Tibial artery (tissue), 4 donors: ENCODE results near the gene PAF1.

ENCODE experiments used
- DNase-seq, 2 donors: peaks; one replicate each; pipeline ENCODE4 v3.0.0-alpha.2; 2019
- H3K27ac ChIP-seq, 2 donors: fragments of 200-600 bp; sonication (generic) in 1 of 2; 1 replicate in 1 of 2; 2 replicates in 1 of 2; pipeline ENCODE4 v1.5.1; 2018 to 2019; ENCODE audit warnings: mild to moderate bottlenecking in 1 of 2
- H3K27me3 ChIP-seq, 2 donors: fragments of 200-600 bp; sonication (generic) in 1 of 2; one replicate each; pipeline versions ENCODE4 v1.5.1 to v1.6.0; 2016 to 2019
- H3K36me3 ChIP-seq, 3 donors: fragments of 200-600 bp; sonication (generic) in 2 of 3; one replicate each; pipeline ENCODE4 v1.5.1; 2016 to 2019; ENCODE audit warnings: mild to moderate bottlenecking in 2 of 3
- H3K4me1 ChIP-seq, 4 donors: fragments of 200-600 bp; sonication (generic) in 2 of 4; 1 replicate in 3 of 4; 2 replicates in 1 of 4; pipeline ENCODE4 v1.5.1; 2016 to 2019
- H3K4me3 ChIP-seq, 2 donors: fragments of 200-600 bp; sonication (generic) in 1 of 2; 1 replicate in 1 of 2; 2 replicates in 1 of 2; pipeline ENCODE4 v1.5.1; 2018 to 2019; ENCODE audit warnings: mild to moderate bottlenecking in 2 of 2
- H3K9me3 ChIP-seq, 3 donors: fragments of 200-600 bp; sonication (generic) in 1 of 3; one replicate each; pipeline ENCODE4 v1.5.1; 2016 to 2019
- intact Hi-C: fragments of 100-400 bp; cut with DNase I; formaldehyde crosslinking; loops from one replicate; pipeline ENCODE4 v1.15.0; 2023; ENCODE audit warnings: low total_unique reads
- TF ChIP-seq, protein P1 (sequence below), 2 experiments: fragments of 200-600 bp in 1 of 2; fragments of 450-650 bp in 1 of 2; IDR thresholded peaks; one replicate each; pipeline ENCODE4 v1.5.1; 2017 to 2019; ENCODE audit warnings: antibody characterized with exemption in 2 of 2, mild to moderate bottlenecking in 1 of 2, moderate library complexity in 1 of 2

The PAF1 gene

DNA sequence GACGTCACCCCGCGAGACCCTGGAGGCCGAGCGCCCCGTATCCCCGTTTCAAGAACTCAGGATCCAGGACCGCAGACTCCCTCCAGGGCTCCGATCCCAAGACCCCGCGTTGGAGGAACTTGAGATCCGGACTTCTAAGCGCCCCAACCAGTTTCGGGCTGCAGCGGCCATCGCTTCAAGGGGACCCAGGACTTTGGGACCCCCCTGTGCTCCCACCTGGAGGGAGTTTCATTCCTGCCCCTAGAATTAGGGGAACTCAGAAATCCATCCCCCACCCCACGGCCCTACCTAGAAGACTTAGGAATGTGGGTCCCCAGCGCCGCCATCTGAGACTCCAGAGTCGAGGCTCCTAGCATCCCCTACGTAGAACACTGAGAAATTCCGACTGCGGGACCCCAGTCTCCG lies 22.0 kb upstream of the PAF1 start:
- peak overlapping the region; percentile 92 to 96 for H3K4me3 ChIP-seq
- H3K27me3 ChIP-seq = no peaks in the 10 kb centered on the region
- H3K4me1 ChIP-seq = peaks cover 0 to 46% (median 41%) of the 10 kb centered on the region in 4 donors
- peak in 1 of 2 donors; percentile 60 for DNase-seq
- peak overlapping the region; percentile 99 to 100 for H3K27ac ChIP-seq
- TF ChIP-seq, protein P1, sequence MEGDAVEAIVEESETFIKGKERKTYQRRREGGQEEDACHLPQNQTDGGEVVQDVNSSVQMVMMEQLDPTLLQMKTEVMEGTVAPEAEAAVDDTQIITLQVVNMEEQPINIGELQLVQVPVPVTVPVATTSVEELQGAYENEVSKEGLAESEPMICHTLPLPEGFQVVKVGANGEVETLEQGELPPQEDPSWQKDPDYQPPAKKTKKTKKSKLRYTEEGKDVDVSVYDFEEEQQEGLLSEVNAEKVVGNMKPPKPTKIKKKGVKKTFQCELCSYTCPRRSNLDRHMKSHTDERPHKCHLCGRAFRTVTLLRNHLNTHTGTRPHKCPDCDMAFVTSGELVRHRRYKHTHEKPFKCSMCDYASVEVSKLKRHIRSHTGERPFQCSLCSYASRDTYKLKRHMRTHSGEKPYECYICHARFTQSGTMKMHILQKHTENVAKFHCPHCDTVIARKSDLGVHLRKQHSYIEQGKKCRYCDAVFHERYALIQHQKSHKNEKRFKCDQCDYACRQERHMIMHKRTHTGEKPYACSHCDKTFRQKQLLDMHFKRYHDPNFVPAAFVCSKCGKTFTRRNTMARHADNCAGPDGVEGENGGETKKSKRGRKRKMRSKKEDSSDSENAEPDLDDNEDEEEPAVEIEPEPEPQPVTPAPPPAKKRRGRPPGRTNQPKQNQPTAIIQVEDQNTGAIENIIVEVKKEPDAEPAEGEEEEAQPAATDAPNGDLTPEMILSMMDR (IDR thresholded peaks at IDR 0.05) = no peak
- no peaks in the 10 kb centered on the region for H3K9me3 ChIP-seq
- peaks cover 17 to 33% (median 26%) of the 10 kb centered on the region in 3 donors for H3K36me3 ChIP-seq
- intact Hi-C loops = no loop called here

DNA sequence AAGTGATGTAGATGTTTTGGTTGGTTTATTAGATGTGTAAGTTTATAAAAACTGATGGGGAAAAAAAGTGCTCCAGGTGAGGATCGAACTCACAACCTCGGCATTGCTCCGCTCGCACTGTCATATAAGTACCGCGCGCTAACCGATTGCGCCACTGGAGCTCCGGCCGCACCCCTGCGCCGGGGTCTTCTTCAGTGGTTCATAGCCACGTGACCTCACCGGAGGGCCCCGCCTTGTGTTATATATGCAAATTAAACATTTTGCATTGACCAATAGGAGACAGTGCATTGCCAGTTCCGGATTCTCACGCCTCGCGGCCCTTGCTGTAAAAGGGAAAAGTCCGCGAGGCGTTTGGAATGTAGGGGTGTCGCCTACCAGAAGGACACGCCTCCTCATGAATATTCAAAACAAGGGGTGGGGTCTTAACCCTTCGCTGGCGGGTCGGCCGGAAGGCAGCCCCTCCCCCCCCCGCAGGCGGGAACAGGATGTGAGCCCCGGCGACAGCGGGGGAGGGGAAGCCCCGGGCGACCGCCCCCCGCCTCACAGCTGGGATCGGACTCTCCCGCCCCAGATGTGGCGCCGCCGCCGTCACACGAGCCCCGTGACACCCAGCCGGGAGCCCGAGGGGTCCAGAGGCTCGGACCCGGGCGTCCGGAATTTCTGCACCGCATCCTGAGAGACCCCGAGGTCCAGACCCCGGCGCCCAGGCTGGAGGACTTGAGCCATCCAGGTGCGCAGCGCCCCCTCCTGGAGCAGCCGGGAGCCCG lies 21.4 kb upstream of the PAF1 start, which contains the start of gene PLEKHG2:
Gene PLEKHG2 (plus strand): TSS at position 570 of the 767 bp plus-strand sequence. CDS start 1,418 bp downstream, outside the sequence.
- Histone ChIP-seq H3K27ac (peak within 1 kb of the TSS; percentile 99 to 100), H3K9me3 (no peaks in the 10 kb centered on the region), H3K36me3 (peaks cover 20 to 33% (median 26%) of the 10 kb centered on the region in 3 donors), H3K27me3 (no peaks in the 10 kb centered on the region), H3K4me3 (peak within 1 kb of the TSS; percentile 92 to 96), H3K4me1 (peaks cover 0 to 46% (median 41%) of the 10 kb centered on the region in 4 donors)
- intact Hi-C loops = no loop called here
- TF ChIP-seq, protein P1 (IDR thresholded peaks at IDR 0.05) = peak; percentile 77 to 84
- peak; percentile 99 for DNase-seq

DNA sequence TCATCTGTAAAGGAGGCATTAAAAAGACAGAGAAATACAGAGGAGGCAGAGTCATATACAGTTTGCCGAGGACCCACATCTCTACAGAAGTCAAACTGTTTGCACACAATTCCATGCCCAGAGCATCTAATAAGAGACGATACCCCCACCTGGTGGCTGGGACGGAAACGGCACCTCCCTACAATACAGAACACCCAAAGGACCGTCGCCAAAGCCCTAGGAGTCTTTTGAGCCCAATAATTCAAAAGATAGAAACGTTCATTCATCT lies 20.9 kb upstream of the PAF1 start:
- Histone ChIP-seq H3K4me3 (peak overlapping the region; percentile 92 to 96), H3K36me3 (peaks cover 21 to 33% (median 27%) of the 10 kb centered on the region in 3 donors), H3K27ac (peak overlapping the region; percentile 99 to 100), H3K27me3 (no peaks in the 10 kb centered on the region), H3K4me1 (peaks cover 0 to 44% (median 39%) of the 10 kb centered on the region in 4 donors), H3K9me3 (no peaks in the 10 kb centered on the region)
- intact Hi-C loops = no loop called here
- TF ChIP-seq, protein P1 (IDR thresholded peaks at IDR 0.05) = peak; percentile 93 to 98
- DNase-seq = peak; percentile 95 to 97

DNA sequence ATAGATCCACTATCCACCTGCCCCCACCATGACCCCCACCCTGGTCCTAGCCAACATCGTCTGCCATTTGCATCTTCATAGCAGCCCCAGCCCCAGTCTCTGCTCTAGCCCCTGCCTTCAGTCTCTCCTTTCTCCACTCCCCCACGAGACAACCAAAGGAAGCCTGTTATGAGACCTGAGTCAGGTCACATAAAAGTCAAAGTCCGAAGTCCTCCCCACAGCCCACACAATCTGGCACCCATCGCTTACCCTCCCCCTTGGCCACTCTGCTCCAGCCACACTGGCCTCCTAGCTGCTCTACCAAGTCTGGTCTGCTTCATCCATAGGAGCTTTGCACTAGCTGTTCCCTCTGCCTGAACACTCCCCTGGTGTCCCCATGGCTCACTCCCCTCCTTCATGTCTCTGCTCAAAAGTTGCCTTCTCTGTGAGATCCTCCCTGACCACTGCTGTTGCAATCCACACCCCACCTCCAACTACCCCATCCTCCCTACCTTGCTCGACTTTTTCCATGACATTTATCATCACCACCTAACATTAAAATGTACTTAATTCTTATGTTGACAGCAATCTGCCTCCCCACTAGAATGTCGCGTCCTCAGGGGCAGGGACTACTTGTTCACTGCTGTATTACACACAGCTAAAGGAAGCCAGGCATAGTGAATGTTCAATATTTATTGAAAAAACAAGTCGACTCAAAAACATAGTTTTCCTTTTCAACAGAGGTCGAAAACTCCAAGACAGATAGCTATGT lies 20.4 kb upstream of the PAF1 start:
- H3K4me3 ChIP-seq = peak overlapping the region; percentile 92 to 96
- H3K36me3 ChIP-seq = peaks cover 21 to 28% (median 23%) of the 10 kb centered on the region in 3 donors
- H3K27ac ChIP-seq = peak overlapping the region; percentile 99 to 100
- H3K27me3 ChIP-seq = no peaks in the 10 kb centered on the region
- no peaks in the 10 kb centered on the region for H3K9me3 ChIP-seq
- H3K4me1 ChIP-seq = peaks cover 0 to 40% (median 34%) of the 10 kb centered on the region in 4 donors
- DNase-seq = peak; percentile 69 to 85
- TF ChIP-seq, protein P1 (IDR thresholded peaks at IDR 0.05) = no peak
- intact Hi-C loops = no loop called here

DNA sequence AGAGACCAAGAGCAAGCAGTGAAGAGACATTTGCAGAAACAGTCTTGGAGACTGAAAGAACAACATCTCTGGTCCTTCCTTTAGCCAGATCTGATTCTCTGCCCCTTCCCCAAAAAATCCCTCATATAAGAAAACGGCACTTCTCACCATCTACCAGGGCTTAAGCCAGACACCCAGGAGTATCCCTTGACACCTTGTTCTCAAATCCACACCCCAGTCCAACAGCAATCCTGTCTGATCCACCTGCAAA lies 19.9 kb upstream of the PAF1 start:
- Histone ChIP-seq H3K4me1 (peaks cover 0 to 39% (median 31%) of the 10 kb centered on the region in 4 donors), H3K4me3 (peak overlapping the region; percentile 92 to 96)

More for the DNA sequence above, 19.9 kb upstream of the PAF1 start:
- peaks cover 21 to 23% (median 21%) of the 10 kb centered on the region in 3 donors for H3K36me3 ChIP-seq
- intact Hi-C loops = no loop called here
- TF ChIP-seq, protein P1 (IDR thresholded peaks at IDR 0.05) = no peak
- no peaks in the 10 kb centered on the region for H3K9me3 ChIP-seq
- no peak for DNase-seq
- H3K27me3 ChIP-seq = no peaks in the 10 kb centered on the region
- peak overlapping the region; percentile 99 to 100 for H3K27ac ChIP-seq
